ENCODE results near the gene SMC1B. TPM values are rescaled to one million over a fixed set of nuclear protein-coding genes. Genes with fewer than 3 reads are reported as not detected.

Gene SMC1B
- polyA plus RNA-seq, 2 of the 4 experiments (the other 2 are of a cell fraction), result 0.03 TPM; not detected in 1

GRCh38 chr22:45399712-45400445, 13.5 kb downstream of the SMC1B start:
- WGBS (ENCODE audit: missing lambda C conversion rate), result 79% methylated on average over 5 of the region's 5 CpGs
- TF ChIP-seq FOSL2 (IDR thresholded peaks at IDR 0.05) (no peak), FOSL2 (CRISPR knock-in tag; IDR thresholded peaks at IDR 0.05) (no peak), HOXA7 (CRISPR knock-in tag; IDR thresholded peaks at IDR 0.05) (no peak), NFE2L2 (conservative IDR thresholded peaks at IDR 0.05; ENCODE audit: low read length) (no peak), EHMT2 (IDR thresholded peaks at IDR 0.05; ENCODE audit: low read depth) (no peak), FOSB (CRISPR knock-in tag; IDR thresholded peaks at IDR 0.05) (no peak), EHF (CRISPR knock-in tag; IDR thresholded peaks at IDR 0.05) (no peak), RFX5 (IDR thresholded peaks at IDR 0.05) (no peak), RNF2 (IDR thresholded peaks at IDR 0.05; ENCODE audit: borderline replicate concordance, low read depth) (no peak), POLR2AphosphoS2 (conservative IDR thresholded peaks at IDR 0.05; ENCODE audit: low read length) (no peak), CHD4 (IDR thresholded peaks at IDR 0.05; ENCODE audit: borderline replicate concordance) (no peak), ZNF302 (CRISPR knock-in tag; IDR thresholded peaks at IDR 0.05) (no peak), NR3C1 (IDR thresholded peaks at IDR 0.05) (no peak), CTCF (IDR thresholded peaks at IDR 0.05) (no peak), RARB (CRISPR knock-in tag; IDR thresholded peaks at IDR 0.05) (no peak), CBX8 (IDR thresholded peaks at IDR 0.05) (no peak), HEYL (CRISPR knock-in tag; IDR thresholded peaks at IDR 0.05) (no peak)
- Histone ChIP-seq H3K4me1 (no peaks in the 10 kb centered on the region), H3K4me3 (no peak overlapping the region), H3K9me3 (no peaks in the 10 kb centered on the region), H3K27ac (no peak overlapping the region), H3K4me2 (no peak overlapping the region)
- no peak for DNase-seq (ENCODE audit: low read depth in 1 of 2, low spot score in 1 of 2)
- no peak for ATAC-seq
- no peak for FAIRE-seq
- CTCF ChIA-PET, result interaction anchor here (1.2 kb wide), 1 partner anchor 299 kb away, joined by 3 read pairs; no protein-coding TSS in a partner anchor
- POLR2A ChIA-PET, result no interaction called here

- H3K4me2 ChIP-seq, result no peak overlapping the region
- ATAC-seq, result no peak
- no peak overlapping the region for H3K4me3 ChIP-seq
- 94% methylated on average over 7 of the region's 13 CpGs for WGBS (ENCODE audit: missing lambda C conversion rate)
- H3K4me1 ChIP-seq, result no peaks in the 10 kb centered on the region
- FAIRE-seq, result no peak
- ChIA-PET POLR2A (no interaction called here), CTCF (interaction anchor here (0.6 kb wide), 1 partner anchor 40 kb away, joined by 3 read pairs; no protein-coding TSS in a partner anchor)
- TF ChIP-seq HES2 (IDR thresholded peaks at IDR 0.05) (no peak), MAFK (IDR thresholded peaks at IDR 0.05; ENCODE audit: partially characterized antibody) (no peak), MAZ (IDR thresholded peaks at IDR 0.05; ENCODE audit: borderline replicate concordance, low read depth, low read length) (no peak), TFCP2L1 (CRISPR knock-in tag; IDR thresholded peaks at IDR 0.05) (no peak), SMC3 (IDR thresholded peaks at IDR 0.05) (no peak), MYC (IDR thresholded peaks at IDR 0.05; ENCODE audit: borderline replicate concordance, low read length) (no peak)
- H3K9me3 ChIP-seq, result no peaks in the 10 kb centered on the region
- DNase-seq (ENCODE audit: low read depth in 1 of 2, low spot score in 1 of 2), result no peak
- H3K27ac ChIP-seq, result no peak overlapping the region
Measured at GRCh38 chr22:45398214-45398613, 15.2 kb downstream of the SMC1B start.

GRCh38 chr22:45397806-45398205, 15.6 kb downstream of the SMC1B start:
- DNase-seq (ENCODE audit: low read depth in 1 of 2, low spot score in 1 of 2) (peak in 1 of 2 experiments; percentile 18), FAIRE-seq (no peak), ATAC-seq (peak; percentile 56 to 59; a peak in 4 of 6 replicates)
- ChIA-PET POLR2A (no interaction called here), CTCF (interaction anchor here (0.6 kb wide), 2 partner anchors 39 to 63 kb away, joined by 3 to 4 read pairs; no protein-coding TSS in a partner anchor)
- Histone ChIP-seq H3K27ac (no peak overlapping the region), H3K4me1 (no peaks in the 10 kb centered on the region), H3K9me3 (no peaks in the 10 kb centered on the region), H3K4me2 (no peak overlapping the region), H3K4me3 (no peak overlapping the region)
- WGBS (ENCODE audit: missing lambda C conversion rate), result 57% methylated on average over 5 of the region's 5 CpGs
- no peak for TF ChIP-seq HMGXB4 (CRISPR knock-in tag; IDR thresholded peaks at IDR 0.05; ENCODE audit: borderline replicate concordance)
- peak in 1 of 2 experiments; percentile 36; a peak in 3 of 5 replicates for TF ChIP-seq RAD21 (conservative IDR thresholded peaks at IDR 0.05 in 1 of 2, IDR thresholded peaks at IDR 0.05 in 1 of 2)

Measured in A549 (cell line).